Stimulated activated naive B cell treated with anti-CD40 and anti-IgM and Interleukin-4, amounts not matched to agents 10 μg/mL and 1 μg/mL and 100 μg/mL, for 72 hours (primary cell): ENCODE results near the gene LPCAT3.

ENCODE experiments used
- ATAC-seq, 2 donors: fragments of 150-1000 bp; cut with Tn5 transposase; replicated peaks; 2 replicates each; pipeline ENCODE4 v1.10.0; 2021; ENCODE audit warnings: moderate library complexity in 1 of 2
- DNase-seq: peaks from one replicate; pipeline ENCODE4 v3.0.0; 2021
- H3K27ac Mint-ChIP-seq: one replicate; pipeline ENCODE4 v1.8.0; 2022; ENCODE audit warnings: mild to moderate bottlenecking, mixed read lengths
- H3K27me3 Mint-ChIP-seq, 2 donors: one replicate each; pipeline ENCODE4 v1.8.0; 2022; ENCODE audit warnings: mixed read lengths in 2 of 2
- H3K36me3 Mint-ChIP-seq, 2 donors: one replicate each; pipeline ENCODE4 v1.8.0; 2022; ENCODE audit warnings: mixed read lengths in 2 of 2, mild to moderate bottlenecking in 1 of 2
- H3K4me1 Mint-ChIP-seq, 2 donors: one replicate each; pipeline ENCODE4 v1.8.0; 2022; ENCODE audit warnings: mixed read lengths in 2 of 2, mild to moderate bottlenecking in 1 of 2
- H3K4me3 Mint-ChIP-seq, 2 donors: one replicate each; pipeline ENCODE4 v1.8.0; 2022; ENCODE audit warnings: mild to moderate bottlenecking in 2 of 2, mixed read lengths in 2 of 2, moderate library complexity in 1 of 2
- H3K9me3 Mint-ChIP-seq, 2 donors: one replicate each; pipeline ENCODE4 v1.8.0; 2022; ENCODE audit warnings: mixed read lengths in 2 of 2, mild to moderate bottlenecking in 1 of 2

LPCAT3 gene

DNA sequence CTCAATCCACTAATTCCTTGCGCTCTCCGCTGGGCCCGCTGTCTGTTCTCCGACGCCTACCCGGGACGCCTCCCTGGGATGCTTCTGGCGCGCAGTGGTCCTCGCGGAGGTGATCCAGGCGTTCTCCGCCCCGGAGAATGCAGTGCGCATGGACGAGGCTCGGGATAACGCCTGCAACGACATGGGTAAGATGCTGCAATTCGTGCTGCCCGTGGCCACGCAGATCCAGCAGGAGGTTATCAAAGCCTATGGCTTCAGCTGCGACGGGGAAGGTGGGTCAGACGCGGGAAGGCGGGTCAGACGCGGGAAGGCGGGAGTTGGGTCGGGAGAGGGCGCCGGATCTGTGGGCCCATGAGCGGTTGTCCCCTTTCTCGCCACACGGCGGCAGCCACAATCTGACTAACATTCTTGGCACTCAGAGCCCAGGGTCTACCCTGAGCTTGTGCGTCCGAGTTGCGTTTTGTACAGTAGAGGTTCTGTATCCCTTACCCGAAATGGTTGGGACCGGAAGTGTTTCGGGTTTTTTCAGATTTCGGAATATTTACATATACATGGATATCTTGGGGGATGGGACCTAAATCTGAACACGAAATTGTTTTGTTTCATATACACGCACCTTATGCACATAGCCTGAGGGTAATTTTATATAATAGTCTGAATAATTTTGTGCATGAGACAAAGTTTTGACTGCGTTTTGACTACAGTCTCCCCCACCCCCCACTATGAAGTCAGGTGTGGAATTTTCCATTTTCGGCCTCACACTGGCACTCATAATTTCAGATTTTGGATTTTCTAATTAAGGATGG is 73.7 kb downstream of the LPCAT3 start:
- H3K9me3 Mint-ChIP-seq, result no peaks in the 10 kb centered on the region
- H3K36me3 Mint-ChIP-seq, result peaks cover 11 to 51% of the 10 kb centered on the region in 2 donors
- peaks cover 0 to 5% of the 10 kb centered on the region in 2 donors for H3K27me3 Mint-ChIP-seq
- H3K4me3 Mint-ChIP-seq, result peak overlapping the region; percentile 83 to 86
- peak; percentile 49 to 53 for ATAC-seq
- peaks cover 60 to 80% of the 10 kb centered on the region in 2 donors for H3K4me1 Mint-ChIP-seq
- H3K27ac Mint-ChIP-seq, result peak overlapping the region; percentile 99
- peak; percentile 93 for DNase-seq

- H3K9me3 Mint-ChIP-seq, result no peaks in the 10 kb centered on the region
- DNase-seq, result no peak
- peaks cover 60 to 80% of the 10 kb centered on the region in 2 donors for H3K4me1 Mint-ChIP-seq
- peaks cover 13 to 55% of the 10 kb centered on the region in 2 donors for H3K36me3 Mint-ChIP-seq
- peak within 1 kb of the TSS; percentile 83 to 86 for H3K4me3 Mint-ChIP-seq
- H3K27me3 Mint-ChIP-seq, result peaks cover 0 to 5% of the 10 kb centered on the region in 2 donors
- peak within 1 kb of the TSS; percentile 99 for H3K27ac Mint-ChIP-seq
- peak; percentile 77 for ATAC-seq
Measured at GRCh38 chr12:6943722-6944380, 74.4 kb downstream of the LPCAT3 start, which contains the start of the genes C12orf57 and RNU7-1. Gene C12orf57, plus strand, starts transcription at chr12:6944022. Its CDS starts 100 bp downstream, at chr12:6944122. Gene RNU7-1, plus strand, starts transcription at chr12:6943816.

DNA sequence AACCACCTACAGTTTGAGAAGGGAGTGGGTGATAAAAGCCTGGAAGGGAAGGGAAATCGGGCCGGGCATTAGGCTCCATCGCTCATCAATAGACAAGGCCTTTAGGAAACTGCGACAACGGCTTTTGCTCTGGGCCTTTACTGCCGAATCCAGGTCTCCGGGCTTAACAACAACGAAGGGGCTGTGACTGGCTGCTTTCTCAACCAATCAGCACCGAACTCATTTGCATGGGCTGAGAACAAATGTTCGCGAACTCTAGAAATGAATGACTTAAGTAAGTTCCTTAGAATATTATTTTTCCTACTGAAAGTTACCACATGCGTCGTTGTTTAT is 74.9 kb downstream of the LPCAT3 start:
- peak; percentile 34 to 52 for ATAC-seq
- peak; percentile 73 for DNase-seq
- H3K9me3 Mint-ChIP-seq, result no peaks in the 10 kb centered on the region
- H3K4me3 Mint-ChIP-seq, result peak overlapping the region; percentile 83 to 86
- H3K27ac Mint-ChIP-seq, result peak overlapping the region; percentile 99
- H3K27me3 Mint-ChIP-seq, result peaks cover 0 to 5% of the 10 kb centered on the region in 2 donors
- H3K36me3 Mint-ChIP-seq, result peaks cover 13 to 54% of the 10 kb centered on the region in 2 donors
- peaks cover 58 to 78% of the 10 kb centered on the region in 2 donors for H3K4me1 Mint-ChIP-seq

DNA sequence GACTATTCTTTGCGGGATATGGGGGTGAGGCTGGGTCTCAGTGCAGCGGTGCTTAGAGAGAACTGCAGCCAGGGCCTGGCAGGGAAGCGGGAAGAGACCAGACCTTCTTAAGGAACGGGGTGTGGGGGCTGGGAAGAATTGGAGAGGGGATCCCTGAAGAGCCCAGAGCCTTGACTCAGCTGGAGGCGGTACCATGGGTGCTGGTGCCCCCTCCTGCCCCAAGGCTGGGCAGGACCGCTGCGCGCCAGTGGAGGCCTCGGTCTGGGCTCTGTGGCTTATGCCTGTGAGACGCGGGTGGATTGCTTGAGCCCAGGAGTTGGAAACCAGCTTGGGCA is 76.0 kb downstream of the LPCAT3 start:
- peaks cover 55 to 73% of the 10 kb centered on the region in 2 donors for H3K4me1 Mint-ChIP-seq
- no peak overlapping the region for H3K4me3 Mint-ChIP-seq
- no peaks in the 10 kb centered on the region for H3K9me3 Mint-ChIP-seq
- ATAC-seq (no peak), DNase-seq (no peak)
- H3K36me3 Mint-ChIP-seq, result peaks cover 11 to 51% of the 10 kb centered on the region in 2 donors
- peak overlapping the region; percentile 99 for H3K27ac Mint-ChIP-seq
- peaks cover 0 to 5% of the 10 kb centered on the region in 2 donors for H3K27me3 Mint-ChIP-seq

GRCh38 chr12:6941782-6942181 is 76.5 kb downstream of the LPCAT3 start:
- ATAC-seq (no peak), DNase-seq (no peak)
- H3K9me3 Mint-ChIP-seq, result no peaks in the 10 kb centered on the region
- H3K36me3 Mint-ChIP-seq, result peaks cover 14 to 54% of the 10 kb centered on the region in 2 donors
- H3K4me1 Mint-ChIP-seq, result peaks cover 55 to 73% of the 10 kb centered on the region in 2 donors
- peaks cover 0 to 5% of the 10 kb centered on the region in 2 donors for H3K27me3 Mint-ChIP-seq
- H3K27ac Mint-ChIP-seq, result peak overlapping the region; percentile 67
- H3K4me3 Mint-ChIP-seq, result no peak overlapping the region

GRCh38 chr12:6941267-6941666 is 77.0 kb downstream of the LPCAT3 start:
- Mint-ChIP-seq H3K9me3 (no peaks in the 10 kb centered on the region), H3K36me3 (peaks cover 18 to 59% of the 10 kb centered on the region in 2 donors), H3K27me3 (peaks cover 0 to 5% of the 10 kb centered on the region in 2 donors), H3K4me3 (no peak overlapping the region), H3K27ac (peak overlapping the region; percentile 67), H3K4me1 (peaks cover 56 to 73% of the 10 kb centered on the region in 2 donors)
- ATAC-seq (no peak), DNase-seq (no peak)

DNA sequence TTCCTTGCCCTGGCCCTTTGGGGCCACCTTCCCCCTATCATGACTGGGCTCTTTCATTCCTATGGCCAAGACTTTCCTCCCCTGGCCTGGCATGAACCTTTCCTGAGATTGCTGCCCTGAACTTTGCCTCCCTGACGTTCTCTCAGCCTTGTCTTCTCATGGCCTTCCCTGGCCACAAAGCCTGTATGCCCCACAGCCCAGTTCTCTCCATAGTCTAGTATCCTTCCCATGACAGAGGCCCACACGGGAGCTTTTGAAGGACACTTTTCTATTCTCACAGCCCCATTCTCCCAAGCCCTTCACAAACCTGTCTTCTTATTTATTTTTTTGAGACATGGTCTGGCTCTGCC is 79.1 kb downstream of the LPCAT3 start:
- Mint-ChIP-seq H3K9me3 (no peaks in the 10 kb centered on the region), H3K36me3 (peaks cover 34 to 70% of the 10 kb centered on the region in 2 donors), H3K27me3 (peaks cover 0 to 5% of the 10 kb centered on the region in 2 donors), H3K27ac (peak overlapping the region; percentile 82), H3K4me1 (peaks cover 59 to 73% of the 10 kb centered on the region in 2 donors), H3K4me3 (peak overlapping the region; percentile 60 to 85)
- DNase-seq (no peak), ATAC-seq (no peak)

DNA sequence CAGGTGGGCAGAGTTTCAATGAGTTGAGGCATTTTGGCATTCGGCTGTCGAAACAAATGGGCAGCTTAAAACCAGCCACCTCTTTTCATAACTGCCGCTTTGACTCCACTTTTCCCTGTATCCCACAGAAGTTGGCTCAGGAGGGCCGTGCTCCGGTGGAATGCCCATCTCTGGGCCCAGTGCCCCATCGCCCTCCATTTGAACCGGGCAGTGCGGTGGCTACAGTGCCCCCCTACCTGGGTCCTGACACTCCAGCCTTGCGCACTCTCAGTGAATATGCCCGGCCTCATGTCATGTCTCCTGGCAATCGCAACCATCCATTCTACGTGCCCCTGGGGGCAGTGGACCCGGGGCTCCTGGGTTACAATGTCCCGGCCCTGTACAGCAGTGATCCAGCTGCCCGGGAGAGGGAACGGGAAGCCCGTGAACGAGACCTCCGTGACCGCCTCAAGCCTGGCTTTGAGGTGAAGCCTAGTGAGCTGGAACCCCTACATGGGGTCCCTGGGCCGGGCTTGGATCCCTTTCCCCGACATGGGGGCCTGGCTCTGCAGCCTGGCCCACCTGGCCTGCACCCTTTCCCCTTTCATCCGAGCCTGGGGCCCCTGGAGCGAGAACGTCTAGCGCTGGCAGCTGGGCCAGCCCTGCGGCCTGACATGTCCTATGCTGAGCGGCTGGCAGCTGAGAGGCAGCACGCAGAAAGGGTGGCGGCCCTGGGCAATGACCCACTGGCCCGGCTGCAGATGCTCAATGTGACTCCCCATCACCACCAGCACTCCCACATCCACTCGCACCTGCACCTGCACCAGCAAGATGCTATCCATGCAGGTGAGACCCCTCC is 79.7 kb downstream of the LPCAT3 start:
- peaks cover 57 to 73% of the 10 kb centered on the region in 2 donors for H3K4me1 Mint-ChIP-seq

DNA sequence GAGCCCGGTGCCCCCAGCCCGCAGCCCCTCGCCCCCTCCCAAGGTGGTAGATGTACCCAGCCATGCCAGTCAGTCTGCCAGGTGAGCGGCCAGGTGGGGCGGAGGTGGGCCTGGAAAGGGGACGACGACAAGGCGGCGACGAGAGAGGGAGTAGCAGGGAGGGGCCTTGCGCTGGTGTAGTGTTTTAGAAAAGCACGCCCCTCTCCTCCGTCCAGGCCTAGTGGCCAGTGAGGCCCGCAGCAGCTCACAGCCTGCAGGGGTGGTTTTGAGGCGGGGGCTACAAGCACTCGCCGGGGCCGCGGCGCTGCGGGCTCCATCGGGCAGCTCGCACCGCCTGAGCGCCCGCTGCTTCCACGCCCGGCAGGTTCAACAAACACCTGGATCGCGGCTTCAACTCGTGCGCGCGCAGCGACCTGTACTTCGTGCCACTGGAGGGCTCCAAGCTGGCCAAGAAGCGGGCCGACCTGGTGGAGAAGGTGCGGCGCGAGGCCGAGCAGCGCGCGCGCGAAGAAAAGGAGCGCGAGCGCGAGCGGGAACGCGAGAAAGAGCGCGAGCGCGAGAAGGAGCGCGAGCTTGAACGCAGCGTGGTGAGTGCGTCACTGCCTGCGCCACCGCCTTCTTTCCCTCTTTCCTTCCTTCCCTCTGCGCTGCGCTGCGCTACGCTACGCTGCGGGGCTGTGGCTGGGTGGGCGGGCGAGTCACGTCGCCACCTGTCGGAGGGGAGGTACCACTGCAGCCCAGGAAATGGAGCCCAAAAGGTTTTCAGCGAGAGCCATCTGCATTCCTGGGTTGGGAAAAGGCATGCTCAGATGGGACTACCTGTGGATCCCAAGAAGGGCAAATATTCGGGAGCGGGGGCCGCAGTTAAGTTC is 80.6 kb downstream of the LPCAT3 start:
- ATAC-seq (peak; percentile 92 to 95), DNase-seq (peak; percentile 91)
- Mint-ChIP-seq H3K4me1 (peaks cover 54 to 71% of the 10 kb centered on the region in 2 donors), H3K27ac (peak overlapping the region; percentile 98), H3K4me3 (peak overlapping the region; percentile 85 to 95), H3K36me3 (peaks cover 37 to 70% of the 10 kb centered on the region in 2 donors), H3K27me3 (no peaks in the 10 kb centered on the region), H3K9me3 (no peaks in the 10 kb centered on the region)

More for the DNA sequence above, 79.7 kb downstream of the LPCAT3 start:
- no peak for DNase-seq
- Mint-ChIP-seq H3K36me3 (peaks cover 37 to 72% of the 10 kb centered on the region in 2 donors), H3K4me3 (peak overlapping the region; percentile 85 to 95), H3K9me3 (no peaks in the 10 kb centered on the region), H3K27ac (peak overlapping the region; percentile 98), H3K27me3 (peaks cover 0 to 2% of the 10 kb centered on the region in 2 donors)
- no peak for ATAC-seq

DNA sequence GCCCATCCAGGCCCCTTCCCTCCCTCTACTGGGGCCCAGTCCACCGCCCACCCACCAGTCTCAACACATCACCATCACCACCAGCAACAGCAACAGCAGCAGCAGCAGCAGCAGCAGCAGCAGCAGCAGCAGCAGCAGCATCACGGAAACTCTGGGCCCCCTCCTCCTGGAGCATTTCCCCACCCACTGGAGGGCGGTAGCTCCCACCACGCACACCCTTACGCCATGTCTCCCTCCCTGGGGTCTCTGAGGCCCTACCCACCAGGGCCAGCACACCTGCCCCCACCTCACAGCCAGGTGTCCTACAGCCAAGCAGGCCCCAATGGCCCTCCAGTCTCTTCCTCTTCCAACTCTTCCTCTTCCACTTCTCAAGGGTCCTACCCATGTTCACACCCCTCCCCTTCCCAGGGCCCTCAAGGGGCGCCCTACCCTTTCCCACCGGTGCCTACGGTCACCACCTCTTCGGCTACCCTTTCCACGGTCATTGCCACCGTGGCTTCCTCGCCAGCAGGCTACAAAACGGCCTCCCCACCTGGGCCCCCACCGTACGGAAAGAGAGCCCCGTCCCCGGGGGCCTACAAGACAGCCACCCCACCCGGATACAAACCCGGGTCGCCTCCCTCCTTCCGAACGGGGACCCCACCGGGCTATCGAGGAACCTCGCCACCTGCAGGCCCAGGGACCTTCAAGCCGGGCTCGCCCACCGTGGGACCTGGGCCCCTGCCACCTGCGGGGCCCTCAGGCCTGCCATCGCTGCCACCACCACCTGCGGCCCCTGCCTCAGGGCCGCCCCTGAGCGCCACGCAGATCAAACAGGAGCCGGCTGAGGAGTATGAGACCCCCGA is 81.4 kb downstream of the LPCAT3 start:
- H3K4me3 Mint-ChIP-seq, result peak overlapping the region; percentile 85 to 95

GRCh38 chr12:6936194-6936635 is 82.1 kb downstream of the LPCAT3 start:
- ATAC-seq, result no peak
- peaks cover 34 to 61% of the 10 kb centered on the region in 2 donors for H3K36me3 Mint-ChIP-seq
- H3K27me3 Mint-ChIP-seq, result no peaks in the 10 kb centered on the region
- H3K4me3 Mint-ChIP-seq, result peak overlapping the region; percentile 85 to 95
- H3K9me3 Mint-ChIP-seq, result no peaks in the 10 kb centered on the region
- H3K27ac Mint-ChIP-seq, result peak overlapping the region; percentile 98
- H3K4me1 Mint-ChIP-seq, result peaks cover 50 to 66% of the 10 kb centered on the region in 2 donors
- no peak for DNase-seq

More for the DNA sequence above, 81.4 kb downstream of the LPCAT3 start:
- no peaks in the 10 kb centered on the region for H3K27me3 Mint-ChIP-seq
- peaks cover 52 to 70% of the 10 kb centered on the region in 2 donors for H3K4me1 Mint-ChIP-seq
- peaks cover 37 to 67% of the 10 kb centered on the region in 2 donors for H3K36me3 Mint-ChIP-seq
- peak; percentile 28 to 49 for ATAC-seq
- DNase-seq, result peak; percentile 67
- H3K27ac Mint-ChIP-seq, result peak overlapping the region; percentile 98
- no peaks in the 10 kb centered on the region for H3K9me3 Mint-ChIP-seq

GRCh38 chr12:6935371-6936193 is 82.7 kb downstream of the LPCAT3 start:
- Mint-ChIP-seq H3K36me3 (peaks cover 31 to 57% of the 10 kb centered on the region in 2 donors), H3K9me3 (no peaks in the 10 kb centered on the region), H3K4me1 (peaks cover 48 to 69% of the 10 kb centered on the region in 2 donors), H3K27me3 (no peaks in the 10 kb centered on the region), H3K4me3 (peak overlapping the region; percentile 85 to 95), H3K27ac (peak overlapping the region; percentile 98)
- ATAC-seq (no peak), DNase-seq (no peak)
